Testis (tissue), 2 donors: ENCODE data around the gene CRTC2.

Experiments
- CTCF ChIP-seq, 3 experiments: fragments of 450-650 bp in 2 of 3; fragments of 200-600 bp in 1 of 3; sonication (generic) in 1 of 3; IDR thresholded peaks; one replicate each; pipeline ENCODE4 v1.5.1; 2016 to 2019; ENCODE audit warnings: antibody characterized with exemption in 3 of 3, mild to moderate bottlenecking in 2 of 3, moderate library complexity in 1 of 3
- POLR2A ChIP-seq: fragments of 450-650 bp; IDR thresholded peaks from one replicate; pipeline ENCODE4 v1.6.1; 2017; ENCODE audit warnings: antibody characterized with exemption, mild to moderate bottlenecking, moderate library complexity

GRCh38 chr1:153956997-153957715 is 1.3 kb downstream of the CRTC2 start:
- TF ChIP-seq CTCF (IDR thresholded peaks at IDR 0.05) (no peak), POLR2A (no peak)
